GM18498 (cell line): ENCODE results near the gene PLEKHG4B.

ENCODE experiments used
- ATAC-seq: cut with Tn5 transposase; IDR thresholded peaks from one replicate; pipeline ENCODE4 v1.9.1; 2021; ENCODE audit warnings: mild to moderate bottlenecking, moderate library complexity; ENCODE audit not compliant: unreplicated experiment

PLEKHG4B gene

GRCh38 chr5:167982-168660 is 76.2 kb downstream of the PLEKHG4B start:
- no peak for ATAC-seq

- no peak for ATAC-seq
Measured at GRCh38 chr5:169071-169727, 77.2 kb downstream of the PLEKHG4B start.

- ATAC-seq = no peak
Measured at GRCh38 chr5:169728-170094, 77.7 kb downstream of the PLEKHG4B start.

- no peak for ATAC-seq
Measured at GRCh38 chr5:170971-171800, 79.2 kb downstream of the PLEKHG4B start.

- ATAC-seq = no peak
Measured at GRCh38 chr5:171801-172331, 79.9 kb downstream of the PLEKHG4B start.

- ATAC-seq = no peak
Measured at GRCh38 chr5:172421-172820, 80.5 kb downstream of the PLEKHG4B start.

- ATAC-seq = no peak
Measured at GRCh38 chr5:172841-173251, 80.9 kb downstream of the PLEKHG4B start.

- ATAC-seq = no peak
Measured at GRCh38 chr5:173392-174290, 81.7 kb downstream of the PLEKHG4B start.

GRCh38 chr5:174291-174600 is 82.3 kb downstream of the PLEKHG4B start:
- no peak for ATAC-seq

- no peak for ATAC-seq
Measured at GRCh38 chr5:174876-175465, 83.0 kb downstream of the PLEKHG4B start.

GRCh38 chr5:176296-176823 is 84.4 kb downstream of the PLEKHG4B start:
- no peak for ATAC-seq

GRCh38 chr5:178110-178509 is 86.1 kb downstream of the PLEKHG4B start:
- no peak for ATAC-seq

GRCh38 chr5:179401-179800 is 87.4 kb downstream of the PLEKHG4B start:
- ATAC-seq = no peak

- no peak for ATAC-seq
Measured at GRCh38 chr5:180286-180918, 88.4 kb downstream of the PLEKHG4B start.

- no peak for ATAC-seq
Measured at GRCh38 chr5:181160-181559, 89.2 kb downstream of the PLEKHG4B start.

GRCh38 chr5:181566-181965 is 89.6 kb downstream of the PLEKHG4B start:
- no peak for ATAC-seq

GRCh38 chr5:182126-182525 is 90.2 kb downstream of the PLEKHG4B start:
- ATAC-seq = no peak

GRCh38 chr5:184471-184870 is 92.5 kb downstream of the PLEKHG4B start:
- ATAC-seq = no peak
